HCT116 (cell line): Measurements from ENCODE around the gene PTGER3. TPM values are rescaled to one million over a fixed set of nuclear protein-coding genes. Genes with fewer than 3 reads are reported as not detected.

Experiments used
- ATAC-seq: fragments of 200-7000 bp; cut with Tn5 transposase; 2 replicates; pipeline ENCODE4 v1.9.1; 2020; ENCODE audit warnings: mild to moderate bottlenecking, moderate library complexity
- BruUV-seq: library from RNA; stranded (reverse); fragments of 400-500 nt; replicated peaks from 2 replicates; lab custom pipeline; 2021; lab: Mats Ljungman, UMichigan
- CTCF ChIA-PET: fragments of 300-600 bp; sonication (Branson Sonifier 250); formaldehyde crosslinking; loops from one replicate; lab custom pipeline; 2021; ENCODE audit warnings: antibody characterized with exemption; lab: Charles Lee
- POLR2A ChIA-PET: fragments of 300-600, 350-600 bp; sonication (Branson Sonifier 250); formaldehyde crosslinking; loops from one replicate; lab custom pipeline; 2021; ENCODE audit warnings: antibody characterized with exemption; lab: Charles Lee
- RAD21 ChIA-PET, 2 experiments: fragments of 300-600 bp; sonication (Branson Sonifier 250); formaldehyde crosslinking; loops; one replicate each; lab custom pipeline; 2023; ENCODE audit warnings: low total read pairs in 2 of 2; ENCODE audit not compliant: uncharacterized antibody in 2 of 2, unreplicated experiment in 2 of 2, low non-redundant PET in 1 of 2; lab: Charles Lee
- DNase-seq: peaks from one replicate; pipeline ENCODE4 v3.0.0-alpha.2; 2010; ENCODE audit warnings: low read depth, low spot score
- H2AFZ ChIP-seq: fragments of 200-600 bp; shearing (Covaris generic), sonication (generic); 2 replicates; pipeline ENCODE4 v1.6.1; 2017; ENCODE audit warnings: low read depth, mixed run types, mixed read lengths, antibody characterized with exemption, low read length; ENCODE audit not compliant: poor library complexity, severe bottlenecking
- H3K27ac ChIP-seq: 2 replicates; pipeline ENCODE4 v1.5.1; 2012; ENCODE audit warnings: low read depth, low read length
- H3K27me3 ChIP-seq: fragments of 200-600 bp; sonication (generic); 2 replicates; pipeline ENCODE4 v1.6.1; 2016; ENCODE audit warnings: mixed run types, low read length, mixed read lengths; ENCODE audit not compliant: insufficient read depth
- H3K36me3 ChIP-seq, 2 experiments: fragments of 200-500 bp in 1 of 2; fragments of 200-600 bp in 1 of 2; sonication (Bioruptor generic) in 1 of 2; sonication (generic) in 1 of 2; 2 replicates each; pipeline versions ENCODE4 v1.5.1 to v1.6.1; 2014 to 2016; ENCODE audit warnings: low read length in 2 of 2, inconsistent platforms in 1 of 2, mixed read lengths in 1 of 2, mixed run types in 1 of 2; ENCODE audit not compliant: insufficient read depth in 2 of 2, control insufficient read depth in 1 of 2
- H3K4me1 ChIP-seq, 2 experiments: fragments of 200-600 bp in 1 of 2; sonication (generic) in 1 of 2; 2 replicates each; pipeline versions ENCODE4 v1.5.1 to v1.6.1; 2012 to 2017; ENCODE audit warnings: low read length in 2 of 2, inconsistent platforms in 1 of 2, mild to moderate bottlenecking in 1 of 2, mixed read lengths in 1 of 2, mixed run types in 1 of 2, moderate library complexity in 1 of 2; ENCODE audit not compliant: insufficient read depth in 2 of 2, control insufficient read depth in 1 of 2
- H3K4me2 ChIP-seq: fragments of 200-600 bp; sonication (generic); 2 replicates; pipeline ENCODE4 v1.6.1; 2017; ENCODE audit warnings: mixed run types, low read length, mixed read lengths
- H3K4me3 ChIP-seq, 2 experiments: fragments of 200-600 bp in 1 of 2; sonication (generic) in 1 of 2; replicated peaks in 1 of 2; 2 replicates each; pipeline ENCODE4 v1.5.1; 2011 to 2016; ENCODE audit warnings: low read length in 2 of 2, control low read depth in 1 of 2, low read depth in 1 of 2, mild to moderate bottlenecking in 1 of 2, mixed read lengths in 1 of 2, mixed run types in 1 of 2
- H3K79me2 ChIP-seq: fragments of 200-600 bp; sonication (generic); 2 replicates; pipeline ENCODE4 v1.6.1; 2017; ENCODE audit warnings: mild to moderate bottlenecking, mixed run types, low read length, moderate library complexity, mixed read lengths; ENCODE audit not compliant: insufficient read depth
- H3K9ac ChIP-seq: fragments of 200-600 bp; sonication (generic); 2 replicates; pipeline ENCODE4 v1.6.1; 2016; ENCODE audit warnings: low read length, mixed read lengths
- H3K9me2 ChIP-seq: fragments of 200-600 bp; sonication (generic), shearing (Covaris generic); 2 replicates; pipeline ENCODE4 v1.6.1; 2017; ENCODE audit warnings: mixed run types, mild to moderate bottlenecking, moderate library complexity; ENCODE audit not compliant: insufficient read depth
- H3K9me3 ChIP-seq, 2 experiments: fragments of 200-500 bp in 1 of 2; fragments of 200-600 bp in 1 of 2; sonication (Bioruptor generic) in 1 of 2; sonication (generic) in 1 of 2; 2 replicates each; pipeline ENCODE4 v1.6.1; 2014 to 2017; ENCODE audit warnings: low read length in 2 of 2, mixed read lengths in 2 of 2, inconsistent platforms in 1 of 2, low read depth in 1 of 2, mild to moderate bottlenecking in 1 of 2, mixed run types in 1 of 2, moderate library complexity in 1 of 2; ENCODE audit not compliant: control insufficient read depth in 1 of 2, insufficient read depth in 1 of 2
- H4K20me1 ChIP-seq: fragments of 200-600 bp; sonication (generic), shearing (Covaris generic); 2 replicates; pipeline ENCODE4 v1.6.1; 2017; ENCODE audit warnings: mixed run types, mild to moderate bottlenecking, moderate library complexity; ENCODE audit not compliant: insufficient read depth
- CBX3 ChIP-seq: IDR thresholded peaks from 2 replicates; pipeline ENCODE4 v1.6.1; 2012; ENCODE audit warnings: low read depth
- CEBPB ChIP-seq: IDR thresholded peaks from 2 replicates; pipeline ENCODE4 v1.6.1; 2012; ENCODE audit warnings: low read depth
- EGR1 ChIP-seq: IDR thresholded peaks from 2 replicates; pipeline ENCODE4 v1.6.1; 2012; ENCODE audit warnings: low read depth
- ELF1 ChIP-seq: IDR thresholded peaks from 2 replicates; pipeline ENCODE4 v1.6.1; 2012; ENCODE audit warnings: low read depth, borderline replicate concordance
- EZH2 ChIP-seq: fragments of 200-600 bp; sonication (generic); IDR thresholded peaks from 2 replicates; pipeline ENCODE4 v1.6.1; 2017; ENCODE audit warnings: antibody characterized with exemption, mixed run types
- FOSL1 ChIP-seq: IDR thresholded peaks from 2 replicates; pipeline ENCODE4 v1.6.1; 2012; ENCODE audit warnings: low read depth
- JUND ChIP-seq: IDR thresholded peaks from 2 replicates; pipeline ENCODE4 v1.6.1; 2012
- POLR2AphosphoS5 ChIP-seq: IDR thresholded peaks from 2 replicates; pipeline ENCODE4 v1.6.1; 2011; ENCODE audit warnings: mild to moderate bottlenecking, low read depth, low read length, moderate library complexity
- RAD21 ChIP-seq: IDR thresholded peaks from 2 replicates; pipeline ENCODE4 v1.6.1; 2012; ENCODE audit warnings: low read depth, mild to moderate bottlenecking
- REST ChIP-seq: IDR thresholded peaks from 2 replicates; pipeline ENCODE4 v1.6.1; 2012; ENCODE audit warnings: low read depth
- SIN3A ChIP-seq: IDR thresholded peaks from 2 replicates; pipeline ENCODE4 v1.6.1; 2012; ENCODE audit warnings: low read depth
- SP1 ChIP-seq: IDR thresholded peaks from 2 replicates; pipeline ENCODE4 v1.6.1; 2012; ENCODE audit warnings: low read depth
- SRF ChIP-seq: IDR thresholded peaks from 2 replicates; pipeline ENCODE4 v1.6.1; 2012; ENCODE audit warnings: low read depth
- TCF7L2 ChIP-seq: IDR thresholded peaks from 2 replicates; pipeline ENCODE4 v1.7.0; 2011; ENCODE audit warnings: borderline replicate concordance, inconsistent platforms; ENCODE audit not compliant: insufficient read depth, insufficient read length; ENCODE audit errors: extremely low read depth
- YY1 ChIP-seq: IDR thresholded peaks from 2 replicates; pipeline ENCODE4 v1.6.1; 2011; ENCODE audit warnings: low read length, low read depth, moderate library complexity, mild to moderate bottlenecking; ENCODE audit not compliant: insufficient replicate concordance; ENCODE audit errors: extremely low read depth
- ZNF274 ChIP-seq: fragments of 200-500 bp; sonication (Bioruptor generic); IDR thresholded peaks from 2 replicates; pipeline ENCODE4 v1.6.1; 2014; ENCODE audit warnings: mild to moderate bottlenecking, low read depth, low read length, inconsistent platforms
- intact Hi-C: fragments of 100-400 bp; cut with micrococcal nuclease; formaldehyde crosslinking; loops from 2 replicates; pipeline ENCODE4 v1.10.0; 2022
- total RNA-seq: library from RNA; stranded (reverse); gene quantifications from one replicate; pipeline ENCODE4 v1.2.1, GENCODE V29; 2021; ENCODE audit not compliant: unreplicated experiment
- TF ChIP-seq, protein P1 (sequence below), 3 experiments: fragments of 200-600 bp in 1 of 3; sonication (generic) in 1 of 3; IDR thresholded peaks in 2 of 3; conservative IDR thresholded peaks in 1 of 3; 2 replicates each; pipeline ENCODE4 v1.5.1; 2012 to 2017; ENCODE audit warnings: low read depth in 2 of 3, low read length in 2 of 3, antibody characterized with exemption in 1 of 3, borderline replicate concordance in 1 of 3, control low read depth in 1 of 3, mild to moderate bottlenecking in 1 of 3, mixed read lengths in 1 of 3, mixed run types in 1 of 3, moderate library complexity in 1 of 3; ENCODE audit not compliant: insufficient read depth in 1 of 3
- TF ChIP-seq, protein P2 (sequence below): IDR thresholded peaks from 2 replicates; pipeline ENCODE4 v1.6.1; 2012
- TF ChIP-seq, protein P3 (sequence below): IDR thresholded peaks from 2 replicates; pipeline ENCODE4 v1.6.1; 2011; ENCODE audit warnings: mild to moderate bottlenecking, low read length, moderate library complexity; ENCODE audit not compliant: insufficient replicate concordance; ENCODE audit errors: extremely low read depth

Gene PTGER3
- total RNA-seq, 1 experiment from 2014 or later: 0.05 TPM

- Histone ChIP-seq H3K9ac (no peak overlapping the region), H3K79me2 (no peaks in the 10 kb centered on the region), H3K9me3 (no peaks in the 10 kb centered on the region), H3K27me3 (no peaks in the 10 kb centered on the region), H3K9me2 (no peaks in the 10 kb centered on the region), H4K20me1 (no peaks in the 10 kb centered on the region), H2AFZ (no peak overlapping the region), H3K27ac (no peak overlapping the region), H3K4me2 (no peak overlapping the region), H3K36me3 (no peaks in the 10 kb centered on the region), H3K4me1 (no peaks in the 10 kb centered on the region), H3K4me3 (no peak overlapping the region)
- intact Hi-C loops: loop anchor here (5.0 to 10.0 kb wide), 2 partner anchors 427 to 940 kb away; no protein-coding TSS in a partner anchor
- BruUV-seq: no TSS peak
- ChIA-PET POLR2A (interaction anchor here (0.7 kb wide), 1 partner anchor 14 kb away, joined by 3 read pairs; the partner anchor contains the start of gene ZRANB2), RAD21 (no interaction called here), CTCF (no interaction called here)
- DNase-seq (no peak), ATAC-seq (no peak)
- TF ChIP-seq TCF7L2 (no peak), CEBPB (no peak), SRF (no peak), EZH2 (no peak), RAD21 (no peak), YY1 (no peak), ELF1 (no peak), POLR2AphosphoS5 (no peak), JUND (no peak), SP1 (no peak), EGR1 (no peak), REST (no peak), ZNF274 (no peak), SIN3A (no peak), CBX3 (no peak), FOSL1 (no peak)
- TF ChIP-seq, protein P1, sequence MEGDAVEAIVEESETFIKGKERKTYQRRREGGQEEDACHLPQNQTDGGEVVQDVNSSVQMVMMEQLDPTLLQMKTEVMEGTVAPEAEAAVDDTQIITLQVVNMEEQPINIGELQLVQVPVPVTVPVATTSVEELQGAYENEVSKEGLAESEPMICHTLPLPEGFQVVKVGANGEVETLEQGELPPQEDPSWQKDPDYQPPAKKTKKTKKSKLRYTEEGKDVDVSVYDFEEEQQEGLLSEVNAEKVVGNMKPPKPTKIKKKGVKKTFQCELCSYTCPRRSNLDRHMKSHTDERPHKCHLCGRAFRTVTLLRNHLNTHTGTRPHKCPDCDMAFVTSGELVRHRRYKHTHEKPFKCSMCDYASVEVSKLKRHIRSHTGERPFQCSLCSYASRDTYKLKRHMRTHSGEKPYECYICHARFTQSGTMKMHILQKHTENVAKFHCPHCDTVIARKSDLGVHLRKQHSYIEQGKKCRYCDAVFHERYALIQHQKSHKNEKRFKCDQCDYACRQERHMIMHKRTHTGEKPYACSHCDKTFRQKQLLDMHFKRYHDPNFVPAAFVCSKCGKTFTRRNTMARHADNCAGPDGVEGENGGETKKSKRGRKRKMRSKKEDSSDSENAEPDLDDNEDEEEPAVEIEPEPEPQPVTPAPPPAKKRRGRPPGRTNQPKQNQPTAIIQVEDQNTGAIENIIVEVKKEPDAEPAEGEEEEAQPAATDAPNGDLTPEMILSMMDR (IDR thresholded peaks at IDR 0.05 in 2 of 3, conservative IDR thresholded peaks at IDR 0.05 in 1 of 3; ENCODE audit: borderline replicate concordance in 1 of 3, insufficient read depth in 1 of 3, low read depth in 2 of 3, low read length in 2 of 3): no peak
- TF ChIP-seq, protein P2, sequence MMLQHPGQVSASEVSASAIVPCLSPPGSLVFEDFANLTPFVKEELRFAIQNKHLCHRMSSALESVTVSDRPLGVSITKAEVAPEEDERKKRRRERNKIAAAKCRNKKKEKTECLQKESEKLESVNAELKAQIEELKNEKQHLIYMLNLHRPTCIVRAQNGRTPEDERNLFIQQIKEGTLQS: no peak
- TF ChIP-seq, protein P3, sequence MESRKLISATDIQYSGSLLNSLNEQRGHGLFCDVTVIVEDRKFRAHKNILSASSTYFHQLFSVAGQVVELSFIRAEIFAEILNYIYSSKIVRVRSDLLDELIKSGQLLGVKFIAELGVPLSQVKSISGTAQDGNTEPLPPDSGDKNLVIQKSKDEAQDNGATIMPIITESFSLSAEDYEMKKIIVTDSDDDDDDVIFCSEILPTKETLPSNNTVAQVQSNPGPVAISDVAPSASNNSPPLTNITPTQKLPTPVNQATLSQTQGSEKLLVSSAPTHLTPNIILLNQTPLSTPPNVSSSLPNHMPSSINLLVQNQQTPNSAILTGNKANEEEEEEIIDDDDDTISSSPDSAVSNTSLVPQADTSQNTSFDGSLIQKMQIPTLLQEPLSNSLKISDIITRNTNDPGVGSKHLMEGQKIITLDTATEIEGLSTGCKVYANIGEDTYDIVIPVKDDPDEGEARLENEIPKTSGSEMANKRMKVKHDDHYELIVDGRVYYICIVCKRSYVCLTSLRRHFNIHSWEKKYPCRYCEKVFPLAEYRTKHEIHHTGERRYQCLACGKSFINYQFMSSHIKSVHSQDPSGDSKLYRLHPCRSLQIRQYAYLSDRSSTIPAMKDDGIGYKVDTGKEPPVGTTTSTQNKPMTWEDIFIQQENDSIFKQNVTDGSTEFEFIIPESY: no peak
These were observed 47.3 kb upstream of the PTGER3 start for GRCh38 chr1:71094913-71095312.
